ENCODE measurements around the gene PUM2.

Gene PUM2

DNA sequence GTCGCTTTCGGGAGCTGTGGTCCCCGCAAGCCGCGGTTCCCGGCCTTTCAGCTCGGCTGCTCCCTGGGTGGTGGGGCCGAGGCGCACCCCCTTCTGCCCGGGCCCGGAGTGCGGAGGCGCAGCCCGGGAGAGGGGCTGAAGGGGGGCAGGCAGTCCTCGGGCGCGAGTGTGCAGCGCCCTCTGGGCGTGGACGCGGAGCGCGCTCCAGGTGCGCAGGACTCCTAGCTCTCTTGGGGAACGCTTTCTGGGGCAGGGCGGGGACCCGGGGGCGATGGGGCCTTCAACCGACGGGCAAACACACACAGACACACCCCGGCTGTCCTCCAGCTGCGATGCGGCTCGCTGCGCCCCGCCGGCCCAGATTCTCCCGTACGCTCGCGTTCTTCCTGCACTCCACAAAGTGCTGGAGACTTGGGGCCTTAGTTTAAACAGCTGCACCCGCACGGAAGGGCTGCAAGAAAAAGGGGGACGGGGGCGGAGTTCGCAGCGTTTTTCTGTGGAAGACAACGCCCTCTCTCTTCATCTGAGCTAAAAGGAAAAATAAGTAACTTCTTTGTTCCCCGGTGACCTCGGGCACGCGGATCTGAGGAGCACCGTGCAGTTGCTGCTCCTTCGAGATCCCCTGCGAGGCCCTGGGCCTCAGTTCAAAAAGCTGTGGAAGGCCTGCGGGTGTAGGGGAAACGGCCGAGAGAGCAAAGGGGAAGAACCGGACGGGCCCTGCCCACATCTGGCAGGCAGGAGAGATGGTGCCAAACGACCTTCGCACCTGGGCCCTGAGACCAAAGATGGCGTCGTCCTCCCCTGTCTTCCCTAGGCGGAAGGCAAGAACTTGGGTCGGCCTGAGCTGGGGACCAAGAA is 125.1 kb downstream of the PUM2 start:
- TF ChIP-seq, protein P1, sequence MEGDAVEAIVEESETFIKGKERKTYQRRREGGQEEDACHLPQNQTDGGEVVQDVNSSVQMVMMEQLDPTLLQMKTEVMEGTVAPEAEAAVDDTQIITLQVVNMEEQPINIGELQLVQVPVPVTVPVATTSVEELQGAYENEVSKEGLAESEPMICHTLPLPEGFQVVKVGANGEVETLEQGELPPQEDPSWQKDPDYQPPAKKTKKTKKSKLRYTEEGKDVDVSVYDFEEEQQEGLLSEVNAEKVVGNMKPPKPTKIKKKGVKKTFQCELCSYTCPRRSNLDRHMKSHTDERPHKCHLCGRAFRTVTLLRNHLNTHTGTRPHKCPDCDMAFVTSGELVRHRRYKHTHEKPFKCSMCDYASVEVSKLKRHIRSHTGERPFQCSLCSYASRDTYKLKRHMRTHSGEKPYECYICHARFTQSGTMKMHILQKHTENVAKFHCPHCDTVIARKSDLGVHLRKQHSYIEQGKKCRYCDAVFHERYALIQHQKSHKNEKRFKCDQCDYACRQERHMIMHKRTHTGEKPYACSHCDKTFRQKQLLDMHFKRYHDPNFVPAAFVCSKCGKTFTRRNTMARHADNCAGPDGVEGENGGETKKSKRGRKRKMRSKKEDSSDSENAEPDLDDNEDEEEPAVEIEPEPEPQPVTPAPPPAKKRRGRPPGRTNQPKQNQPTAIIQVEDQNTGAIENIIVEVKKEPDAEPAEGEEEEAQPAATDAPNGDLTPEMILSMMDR (conservative IDR thresholded peaks at IDR 0.05; ENCODE audit: low read depth), result peak; percentile 79
- ChIA-PET CTCF (interaction anchor here (0.6 to 2.6 kb wide), 20 partner anchors 9 to 481 kb away, joined by 3 to 15 read pairs (median 4); no protein-coding TSS in a partner anchor), POLR2A (ENCODE audit: low non-redundant PET) (interaction anchor here (0.5 to 2.0 kb wide), 5 partner anchors 9 to 120 kb away, joined by 3 to 10 read pairs (median 4); no protein-coding TSS in a partner anchor)
- peak overlapping the region; percentile 100 for H3K27ac ChIP-seq
- no peak for DNase-seq (ENCODE audit: low spot score)

DNA sequence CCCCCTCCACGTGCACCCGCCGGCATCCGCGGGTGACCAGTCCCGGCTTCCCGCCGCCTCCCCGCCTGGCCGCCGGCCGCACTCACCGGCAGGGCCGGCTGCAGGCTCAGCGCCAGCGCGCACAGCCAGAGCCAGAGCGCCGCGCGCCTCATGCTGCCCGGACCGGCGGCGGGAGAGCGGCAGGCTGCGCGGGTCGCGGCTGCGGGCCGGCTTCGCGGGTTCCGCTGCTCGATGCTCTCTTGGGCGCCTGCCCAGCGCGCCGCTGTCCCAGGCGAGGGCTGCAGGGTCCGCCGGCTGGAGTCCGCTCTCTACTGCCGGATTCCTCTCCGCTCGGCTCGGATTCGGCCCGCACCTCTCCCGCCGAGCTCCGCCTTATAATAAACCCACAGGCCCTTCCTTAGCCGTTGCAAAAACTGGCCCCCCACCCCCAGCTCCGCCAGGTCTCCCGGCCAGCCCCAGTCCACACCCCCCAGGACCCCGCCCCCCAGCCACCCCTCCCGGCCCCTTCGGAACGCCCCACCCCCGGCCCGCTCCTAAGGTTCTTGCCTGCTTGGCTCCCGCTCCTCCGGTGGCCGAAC is 125.8 kb downstream of the PUM2 start, which contains the start of gene SDC1:
TSS of gene SDC1 (minus strand) at position 415 of the 578 bp plus-strand sequence. CDS start at position 152, 263 bp downstream.
- TF ChIP-seq, protein P1 (conservative IDR thresholded peaks at IDR 0.05; ENCODE audit: low read depth), result no peak
- peak; percentile 81 for DNase-seq (ENCODE audit: low spot score)
- ChIA-PET POLR2A (ENCODE audit: low non-redundant PET) (interaction anchor here (0.5 to 2.0 kb wide), 5 partner anchors 8 to 119 kb away, joined by 3 to 10 read pairs (median 4); no protein-coding TSS in a partner anchor), CTCF (interaction anchor here (0.8 to 2.6 kb wide), 15 partner anchors 8 to 197 kb away, joined by 3 to 13 read pairs (median 5); no protein-coding TSS in a partner anchor)
- H3K27ac ChIP-seq, result peak within 1 kb of the TSS; percentile 100

DNA sequence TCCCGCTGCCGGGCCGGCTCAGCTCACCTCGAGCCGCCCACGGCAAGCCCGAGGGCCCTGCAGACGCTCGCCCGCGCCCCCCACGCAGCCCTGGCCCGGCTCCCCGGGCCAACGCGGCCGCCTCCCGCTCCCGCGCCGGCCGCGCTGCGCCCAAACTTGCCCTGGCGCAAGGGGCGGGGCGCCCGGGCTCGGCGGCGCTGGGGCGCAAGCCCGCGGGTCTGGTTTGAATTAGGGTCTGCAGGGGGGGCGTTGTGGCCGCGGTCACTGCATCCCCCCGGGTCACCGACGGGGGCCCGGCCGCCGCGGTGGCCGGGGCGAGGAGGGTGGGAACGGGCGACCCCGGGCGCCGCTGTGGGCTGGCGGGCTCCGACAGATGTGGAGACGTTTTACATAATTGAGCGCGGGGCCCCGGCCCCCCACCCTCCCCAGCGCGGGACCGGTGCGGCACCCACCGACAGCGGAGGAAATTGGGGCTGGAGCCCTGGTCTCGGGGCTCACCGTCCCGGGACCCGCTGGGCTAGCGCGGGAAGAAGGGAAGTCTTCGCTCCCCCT is 126.4 kb downstream of the PUM2 start:
- ChIA-PET POLR2A (ENCODE audit: low non-redundant PET) (interaction anchor here (1.4 to 2.0 kb wide), 3 partner anchors 11 to 12 kb away, joined by 4 to 10 read pairs (median 6); no protein-coding TSS in a partner anchor), CTCF (interaction anchor here (0.5 to 2.6 kb wide), 7 partner anchors 14 to 198 kb away, joined by 4 to 12 read pairs (median 4); no protein-coding TSS in a partner anchor)
- no peak for DNase-seq (ENCODE audit: low spot score)
- TF ChIP-seq, protein P1 (conservative IDR thresholded peaks at IDR 0.05; ENCODE audit: low read depth), result no peak
- peak overlapping the region; percentile 100 for H3K27ac ChIP-seq

DNA sequence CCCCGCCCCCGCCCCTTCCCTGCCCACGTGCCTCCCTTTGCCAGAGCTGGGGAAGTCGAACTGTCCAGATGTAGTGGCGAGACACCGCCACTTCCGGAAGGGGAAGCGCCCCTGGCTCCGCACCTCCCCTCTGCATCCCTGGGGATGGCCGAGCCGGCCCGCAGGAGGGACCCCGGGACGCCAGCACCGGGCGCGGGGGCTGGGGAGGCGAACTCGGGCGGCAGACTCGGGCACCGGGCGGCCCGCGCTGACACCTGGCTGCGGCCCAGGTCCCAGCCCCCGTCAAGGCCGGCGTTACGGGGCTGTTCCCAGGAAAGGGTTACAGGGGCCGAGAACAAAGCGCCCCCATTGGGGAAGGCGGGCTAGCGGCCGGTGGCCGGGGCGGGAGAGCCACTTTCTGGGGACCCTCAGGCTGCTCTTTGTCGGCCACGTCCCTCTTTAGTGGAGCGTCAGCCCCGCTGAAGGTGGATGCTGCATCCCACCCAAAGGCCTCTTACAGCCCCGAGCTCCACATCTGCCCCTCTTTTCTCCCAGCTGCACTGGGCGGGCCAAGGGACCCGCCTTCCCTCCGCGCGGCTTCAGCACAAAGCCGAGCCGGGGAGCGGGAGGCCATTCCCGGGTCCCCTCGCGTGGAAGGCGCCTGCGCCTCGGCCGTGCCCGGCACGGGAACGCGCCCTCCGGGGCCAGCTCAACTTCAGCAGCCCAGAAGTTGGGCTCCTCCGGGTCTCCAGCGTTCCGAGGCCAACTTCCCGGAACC is 127.1 kb downstream of the PUM2 start:
- TF ChIP-seq, protein P1 (conservative IDR thresholded peaks at IDR 0.05; ENCODE audit: low read depth), result no peak
- POLR2A ChIA-PET (ENCODE audit: low non-redundant PET), result interaction anchor here (1.3 to 2.0 kb wide), 3 partner anchors 10 to 16 kb away, joined by 4 to 6 read pairs (median 6); no protein-coding TSS in a partner anchor
- no peak for DNase-seq (ENCODE audit: low spot score)
- CTCF ChIA-PET, result interaction anchor here (0.5 to 2.6 kb wide), 7 partner anchors 13 to 115 kb away, joined by 3 to 12 read pairs (median 4); no protein-coding TSS in a partner anchor
- peak overlapping the region; percentile 100 for H3K27ac ChIP-seq

DNA sequence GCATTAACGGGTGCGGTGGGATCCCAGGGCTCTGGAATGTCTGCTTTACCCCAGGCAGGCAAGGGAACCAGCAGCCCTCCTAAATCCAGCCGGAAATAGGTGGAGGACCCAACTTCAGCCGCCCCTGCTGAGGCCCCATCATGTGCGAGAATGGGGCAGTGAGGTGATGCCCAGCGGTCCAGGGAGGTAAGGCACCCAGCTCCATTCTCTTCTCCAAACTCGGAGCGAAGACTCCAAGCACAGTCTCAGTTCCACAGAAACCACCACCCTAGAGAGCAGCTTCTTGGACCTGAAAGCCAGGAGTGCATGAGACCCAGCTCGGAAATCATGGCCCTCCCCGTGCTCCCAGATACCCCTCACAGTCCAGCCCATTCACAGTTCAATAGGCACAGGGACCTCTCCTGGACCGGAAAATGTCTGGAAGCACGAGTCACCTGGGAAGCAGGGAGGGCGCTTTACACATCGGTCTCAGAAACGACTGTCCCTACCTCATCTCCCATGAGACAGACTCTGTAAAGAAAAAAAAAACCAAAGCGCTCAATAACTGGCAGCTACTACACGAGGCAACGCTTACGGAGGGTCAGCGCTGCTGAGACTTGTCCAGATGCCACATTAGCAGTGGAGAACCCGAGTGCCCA is 127.8 kb downstream of the PUM2 start:
- no peak for DNase-seq (ENCODE audit: low spot score)
- ChIA-PET POLR2A (ENCODE audit: low non-redundant PET) (interaction anchor here (0.6 to 1.8 kb wide), 3 partner anchors 9 to 35 kb away, joined by 3 to 6 read pairs (median 6); no protein-coding TSS in a partner anchor), CTCF (interaction anchor here (0.6 to 1.5 kb wide), 5 partner anchors 17 to 114 kb away, joined by 3 to 4 read pairs (median 3); no protein-coding TSS in a partner anchor)
- TF ChIP-seq, protein P1 (conservative IDR thresholded peaks at IDR 0.05; ENCODE audit: low read depth), result no peak
- H3K27ac ChIP-seq, result peak overlapping the region; percentile 100
